Fibroblast of lung (primary cell): Measurements from ENCODE around the gene TRIM68. TPM values are rescaled to one million over a fixed set of nuclear protein-coding genes. Genes with fewer than 3 reads are reported as not detected.

Experiments
- DNase-seq, 2 donors: peaks; one replicate each; pipeline versions ENCODE4 v3.0.0 to v3.0.0-alpha.2; 2010; ENCODE audit warnings: low read depth in 2 of 2
- H2AFZ ChIP-seq: 2 replicates; pipeline ENCODE4 v1.5.1; 2012; ENCODE audit warnings: low read length, control low read depth, inconsistent platforms
- H3K27ac ChIP-seq: 2 replicates; pipeline ENCODE4 v1.5.1; 2011; ENCODE audit warnings: low read length, control low read depth; ENCODE audit not compliant: insufficient read depth
- H3K27me3 ChIP-seq: 2 replicates; pipeline ENCODE4 v1.5.1; 2011; ENCODE audit warnings: mild to moderate bottlenecking, low read length; ENCODE audit not compliant: control insufficient read depth, insufficient read depth
- H3K36me3 ChIP-seq: 2 replicates; pipeline ENCODE4 v1.5.1; 2011; ENCODE audit warnings: low read length; ENCODE audit not compliant: control insufficient read depth, insufficient read depth
- H3K4me1 ChIP-seq: 2 replicates; pipeline ENCODE4 v1.5.1; 2011; ENCODE audit warnings: low read length; ENCODE audit not compliant: control insufficient read depth, insufficient read depth; ENCODE audit errors: extremely low read depth
- H3K4me2 ChIP-seq: 2 replicates; pipeline ENCODE4 v1.5.1; 2011; ENCODE audit warnings: low read length, control low read depth; ENCODE audit not compliant: insufficient read depth; ENCODE audit errors: extremely low read depth
- H3K4me3 ChIP-seq, 4 experiments: fragments of 200-600 bp in 1 of 4; sonication (generic) in 1 of 4; replicated peaks in 1 of 4; 2 replicates each; pipeline ENCODE4 v1.5.1; 2011 to 2016; ENCODE audit warnings: low read length in 4 of 4, low read depth in 3 of 4, mild to moderate bottlenecking in 3 of 4, control low read depth in 2 of 4, inconsistent platforms in 1 of 4, mixed read lengths in 1 of 4; ENCODE audit not compliant: insufficient read depth in 1 of 4; ENCODE audit errors: control extremely low read depth in 1 of 4
- H3K79me2 ChIP-seq: 2 replicates; pipeline ENCODE4 v1.5.1; 2012; ENCODE audit warnings: mild to moderate bottlenecking, low read length, inconsistent platforms; ENCODE audit not compliant: control insufficient read depth, insufficient read depth
- H3K9ac ChIP-seq: 2 replicates; pipeline ENCODE4 v1.5.1; 2011; ENCODE audit warnings: mild to moderate bottlenecking, low read length, control low read depth; ENCODE audit not compliant: insufficient read depth
- H3K9me3 ChIP-seq: 2 replicates; pipeline ENCODE4 v1.5.1; 2012; ENCODE audit warnings: low read depth, low read length; ENCODE audit not compliant: control insufficient read depth, insufficient read depth
- H4K20me1 ChIP-seq: 2 replicates; pipeline ENCODE4 v1.5.1; 2011; ENCODE audit warnings: low read length; ENCODE audit not compliant: control insufficient read depth, insufficient read depth; ENCODE audit errors: extremely low read depth
- CTCF ChIP-seq, 2 donors: IDR thresholded peaks in 1 of 2; conservative IDR thresholded peaks in 1 of 2; 1 replicate in 1 of 2; 2 replicates in 1 of 2; pipeline ENCODE4 v1.5.1; 2011 to 2012; ENCODE audit warnings: low read length in 2 of 2, control low read depth in 1 of 2, inconsistent platforms in 1 of 2, low read depth in 1 of 2, mild to moderate bottlenecking in 1 of 2
- EZH2 ChIP-seq: IDR thresholded peaks from 2 replicates; pipeline ENCODE4 v1.5.1; 2012; ENCODE audit warnings: low read length, control low read depth, mild to moderate bottlenecking; ENCODE audit errors: missing control alignments
- polyA plus RNA-seq, 2 donors: library from polyadenylated mRNA; depleted of rRNA in 1 of 2; stranded (reverse) in 1 of 2; unstranded in 1 of 2; fragments of >200 nt; gene quantifications; 2 replicates each; pipeline ENCODE4 v1.2.1, GENCODE V29; 2011 to 2012; ENCODE audit warnings: missing spikeins in 1 of 2
- total RNA-seq: library from RNA; depleted of rRNA; stranded (reverse); fragments of >200 nt; gene quantifications from 2 replicates; pipeline ENCODE4 v1.2.1, GENCODE V29; 2014

Gene TRIM68
- total and polyA plus RNA-seq, 2 donors (not counting 1 experiment from before 2014, with no cell fraction given): 6.5 to 11.1 TPM

GRCh38 chr11:4619514-4619913 is 11.5 kb upstream of the TRIM68 start:
- no peak overlapping the region for H3K9ac ChIP-seq
- no peak overlapping the region for H3K27ac ChIP-seq
- H3K9me3 ChIP-seq: no peaks in the 10 kb centered on the region
- no peaks in the 10 kb centered on the region for H3K27me3 ChIP-seq
- H3K79me2 ChIP-seq: no peaks in the 10 kb centered on the region
- H2AFZ ChIP-seq: no peak overlapping the region
- H4K20me1 ChIP-seq: no peaks in the 10 kb centered on the region
- TF ChIP-seq CTCF (conservative IDR thresholded peaks at IDR 0.05 in 1 of 2, IDR thresholded peaks at IDR 0.05 in 1 of 2; ENCODE audit: low read depth in 1 of 2, low read length in 2 of 2): no peak
- no peak for TF ChIP-seq EZH2
- H3K4me2 ChIP-seq: no peak overlapping the region
- no peaks in the 10 kb centered on the region for H3K4me1 ChIP-seq
- H3K36me3 ChIP-seq: no peaks in the 10 kb centered on the region
- no peak overlapping the region for H3K4me3 ChIP-seq
- no peak for DNase-seq

- H3K4me2 ChIP-seq: no peak overlapping the region
- H3K4me3 ChIP-seq: no peak overlapping the region
- H3K36me3 ChIP-seq: no peaks in the 10 kb centered on the region
- no peak for DNase-seq
- H2AFZ ChIP-seq: no peak overlapping the region
- no peaks in the 10 kb centered on the region for H4K20me1 ChIP-seq
- no peak overlapping the region for H3K27ac ChIP-seq
- TF ChIP-seq EZH2 (no peak), CTCF (conservative IDR thresholded peaks at IDR 0.05 in 1 of 2, IDR thresholded peaks at IDR 0.05 in 1 of 2; ENCODE audit: low read depth in 1 of 2, low read length in 2 of 2) (no peak)
- H3K27me3 ChIP-seq: no peaks in the 10 kb centered on the region
- H3K9me3 ChIP-seq: no peaks in the 10 kb centered on the region
- H3K79me2 ChIP-seq: no peaks in the 10 kb centered on the region
- H3K4me1 ChIP-seq: no peaks in the 10 kb centered on the region
- no peak overlapping the region for H3K9ac ChIP-seq
Observed at GRCh38 chr11:4615856-4616444, 7.9 kb upstream of the TRIM68 start.

- no peak for DNase-seq
- no peaks in the 10 kb centered on the region for H4K20me1 ChIP-seq
- no peaks in the 10 kb centered on the region for H3K9me3 ChIP-seq
- H2AFZ ChIP-seq: no peak overlapping the region
- no peak for TF ChIP-seq EZH2
- no peak for TF ChIP-seq CTCF (conservative IDR thresholded peaks at IDR 0.05 in 1 of 2, IDR thresholded peaks at IDR 0.05 in 1 of 2; ENCODE audit: low read depth in 1 of 2, low read length in 2 of 2)
- no peak overlapping the region for H3K27ac ChIP-seq
- no peak overlapping the region for H3K9ac ChIP-seq
- H3K4me3 ChIP-seq: no peak overlapping the region
- H3K4me1 ChIP-seq: peaks cover under 1% of the 10 kb centered on the region
- H3K36me3 ChIP-seq: no peaks in the 10 kb centered on the region
- H3K4me2 ChIP-seq: no peak overlapping the region
- no peaks in the 10 kb centered on the region for H3K27me3 ChIP-seq
- H3K79me2 ChIP-seq: peaks cover 2% of the 10 kb centered on the region
Observed at GRCh38 chr11:4611986-4612385, 4.0 kb upstream of the TRIM68 start.
